IPS DF 6.9 (cell line): ENCODE measurements around the gene CHERP.
"Not testable (repeated sequence)": the region's sequence is repeated elsewhere in the genome, so short reads cannot be mapped to it uniquely, and the experiment has no call there.

Experiments
- DNase-seq: peaks from one replicate; pipeline ENCODE4 v3.0.0-alpha.2; 2013; ENCODE audit warnings: low read depth, low spot score
- H3K27ac ChIP-seq: one replicate; pipeline ENCODE4 v1.5.1; 2013; ENCODE audit warnings: low read length, control low read depth
- H3K27me3 ChIP-seq: 2 replicates; pipeline ENCODE4 v1.6.1; 2013; ENCODE audit warnings: mild to moderate bottlenecking, low read length; ENCODE audit not compliant: control insufficient read depth, insufficient read depth
- H3K36me3 ChIP-seq: 2 replicates; pipeline ENCODE4 v1.6.1; 2013; ENCODE audit warnings: low read length; ENCODE audit not compliant: control insufficient read depth, insufficient read depth
- H3K4me1 ChIP-seq: 2 replicates; pipeline ENCODE4 v1.6.1; 2013; ENCODE audit warnings: low read length; ENCODE audit not compliant: control insufficient read depth, insufficient read depth
- H3K4me3 ChIP-seq: 2 replicates; pipeline ENCODE4 v1.5.1; 2013; ENCODE audit warnings: mild to moderate bottlenecking, low read length
- H3K9me3 ChIP-seq: 2 replicates; pipeline ENCODE4 v1.6.1; 2013; ENCODE audit warnings: low read length, inconsistent platforms; ENCODE audit not compliant: control insufficient read depth, insufficient read depth
- WGBS: extraction: QIAGEN DNeasy Blood & Tissue Kit; methylation state at CpG from one replicate; pipeline ENCODE4 v1.1.7; 2013; ENCODE audit warnings: mixed read lengths, missing lambda C conversion rate; ENCODE audit not compliant: insufficient read length, insufficient coverage; 5-methylcytosine and 5-hydroxymethylcytosine counted together

The CHERP gene

GRCh38 chr19:16518483-16519229 lies 23.6 kb downstream of the CHERP start:
- no CpG with 5 or more reads among the region's 33 CpGs for WGBS

GRCh38 chr19:16518061-16518460 lies 24.2 kb downstream of the CHERP start:
- no CpG with 5 or more reads among the region's 14 CpGs for WGBS

More at GRCh38 chr19:16518483-16519229, 23.6 kb downstream of the CHERP start:
- Histone ChIP-seq H3K4me3 (no peak overlapping the region), H3K9me3 (no peaks in the 10 kb centered on the region), H3K4me1 (peaks cover 2% of the 10 kb centered on the region; the same call in 1 of the 2 replicates), H3K27me3 (no peaks in the 10 kb centered on the region), H3K36me3 (peaks cover 60% of the 10 kb centered on the region), H3K27ac (no peak overlapping the region)
- DNase-seq, result no peak

GRCh38 chr19:16516923-16517610 lies 25.2 kb downstream of the CHERP start:
- no peak for DNase-seq

More at GRCh38 chr19:16518061-16518460, 24.2 kb downstream of the CHERP start:
- no peak for DNase-seq
- H3K4me1 ChIP-seq, result peaks cover 2% of the 10 kb centered on the region; the same call in 1 of the 2 replicates
- no peak overlapping the region for H3K4me3 ChIP-seq
- no peak overlapping the region for H3K27ac ChIP-seq
- no peaks in the 10 kb centered on the region for H3K27me3 ChIP-seq
- H3K9me3 ChIP-seq, result no peaks in the 10 kb centered on the region
- H3K36me3 ChIP-seq, result peaks cover 54% of the 10 kb centered on the region

GRCh38 chr19:16516381-16516780 lies 25.9 kb downstream of the CHERP start:
- H3K4me1 ChIP-seq, result peaks cover 2% of the 10 kb centered on the region; the same call in 1 of the 2 replicates
- no CpG with 5 or more reads among the region's 15 CpGs for WGBS
- H3K9me3 ChIP-seq, result no peaks in the 10 kb centered on the region
- DNase-seq, result no peak
- H3K4me3 ChIP-seq, result no peak overlapping the region
- H3K27me3 ChIP-seq, result no peaks in the 10 kb centered on the region
- H3K36me3 ChIP-seq, result peaks cover 43% of the 10 kb centered on the region
- no peak overlapping the region for H3K27ac ChIP-seq

More at GRCh38 chr19:16516923-16517610, 25.2 kb downstream of the CHERP start:
- no peaks in the 10 kb centered on the region for H3K27me3 ChIP-seq
- peaks cover 2% of the 10 kb centered on the region; the same call in 1 of the 2 replicates for H3K4me1 ChIP-seq
- H3K4me3 ChIP-seq, result no peak overlapping the region
- no peak overlapping the region for H3K27ac ChIP-seq
- H3K36me3 ChIP-seq, result peaks cover 47% of the 10 kb centered on the region
- no CpG with 5 or more reads among the region's 14 CpGs for WGBS
- H3K9me3 ChIP-seq, result no peaks in the 10 kb centered on the region

- H3K4me3 ChIP-seq, result no peak overlapping the region
- H3K27me3 ChIP-seq, result no peaks in the 10 kb centered on the region
- peaks cover 2% of the 10 kb centered on the region; the same call in 1 of the 2 replicates for H3K4me1 ChIP-seq
- no peaks in the 10 kb centered on the region for H3K9me3 ChIP-seq
- H3K36me3 ChIP-seq, result peaks cover 25% of the 10 kb centered on the region
- no peak for DNase-seq
- WGBS, result no CpG with 5 or more reads among the region's 24 CpGs
- no peak overlapping the region for H3K27ac ChIP-seq
These were observed 27.7 kb downstream of the CHERP start for GRCh38 chr19:16514383-16515019.

GRCh38 chr19:16512611-16513010 lies 29.6 kb downstream of the CHERP start:
- not testable (repeated sequence) for DNase-seq, H3K4me1 ChIP-seq, H3K36me3 ChIP-seq, H3K27me3 ChIP-seq, H3K9me3 ChIP-seq, H3K27ac ChIP-seq, H3K4me3 ChIP-seq
- WGBS, result no CpG with 5 or more reads among the region's 10 CpGs

GRCh38 chr19:16509141-16510061 lies 32.8 kb downstream of the CHERP start:
- Histone ChIP-seq H3K27ac (no peak overlapping the region), H3K36me3 (no peaks in the 10 kb centered on the region; the same call in 1 of the 2 replicates), H3K27me3 (no peaks in the 10 kb centered on the region), H3K4me3 (no peak overlapping the region), H3K9me3 (no peaks in the 10 kb centered on the region), H3K4me1 (peaks cover 1% of the 10 kb centered on the region; the same call in 1 of the 2 replicates)
- no peak for DNase-seq
- WGBS, result no CpG with 5 or more reads among the region's 28 CpGs

- no peaks in the 10 kb centered on the region for H3K36me3 ChIP-seq
- no peak overlapping the region for H3K4me3 ChIP-seq
- DNase-seq, result no peak
- WGBS, result no CpG with 5 or more reads among the region's 5 CpGs
- H3K9me3 ChIP-seq, result no peaks in the 10 kb centered on the region
- no peaks in the 10 kb centered on the region for H3K4me1 ChIP-seq
- H3K27me3 ChIP-seq, result no peaks in the 10 kb centered on the region
- no peak overlapping the region for H3K27ac ChIP-seq
These were observed 33.7 kb downstream of the CHERP start for GRCh38 chr19:16508546-16508945.

GRCh38 chr19:16506961-16507360 lies 35.3 kb downstream of the CHERP start:
- WGBS, result no CpG with 5 or more reads among the region's 6 CpGs
- H3K9me3 ChIP-seq, result no peaks in the 10 kb centered on the region
- H3K4me1 ChIP-seq, result no peaks in the 10 kb centered on the region
- no peak overlapping the region for H3K4me3 ChIP-seq
- no peaks in the 10 kb centered on the region for H3K27me3 ChIP-seq
- H3K36me3 ChIP-seq, result no peaks in the 10 kb centered on the region
- H3K27ac ChIP-seq, result no peak overlapping the region
- DNase-seq, result no peak
